ENCODE data around the gene ZKSCAN2. TPM values are rescaled to one million over a fixed set of nuclear protein-coding genes. Genes with fewer than 3 reads are reported as not detected.

ZKSCAN2 gene
- total RNA-seq, 1 donor from 2014 or later, result 25.5 TPM

GRCh38 chr16:25265968-25266367 is 8.3 kb upstream of the ZKSCAN2 start:
- Mint-ChIP-seq H3K4me3 (no peak overlapping the region), H3K27me3 (ENCODE audit: low read depth) (no peaks in the 10 kb centered on the region), H3K36me3 (ENCODE audit: low read depth) (peaks cover 28% of the 10 kb centered on the region), H3K27ac (ENCODE audit: unreplicated experiment) (peak overlapping the region; percentile 39), H3K9me3 (peaks cover 2% of the 10 kb centered on the region), H3K4me1 (no peaks in the 10 kb centered on the region)
- DNase-seq (ENCODE audit: low read depth, low spot score), result no peak
- TF ChIP-seq, protein P1, sequence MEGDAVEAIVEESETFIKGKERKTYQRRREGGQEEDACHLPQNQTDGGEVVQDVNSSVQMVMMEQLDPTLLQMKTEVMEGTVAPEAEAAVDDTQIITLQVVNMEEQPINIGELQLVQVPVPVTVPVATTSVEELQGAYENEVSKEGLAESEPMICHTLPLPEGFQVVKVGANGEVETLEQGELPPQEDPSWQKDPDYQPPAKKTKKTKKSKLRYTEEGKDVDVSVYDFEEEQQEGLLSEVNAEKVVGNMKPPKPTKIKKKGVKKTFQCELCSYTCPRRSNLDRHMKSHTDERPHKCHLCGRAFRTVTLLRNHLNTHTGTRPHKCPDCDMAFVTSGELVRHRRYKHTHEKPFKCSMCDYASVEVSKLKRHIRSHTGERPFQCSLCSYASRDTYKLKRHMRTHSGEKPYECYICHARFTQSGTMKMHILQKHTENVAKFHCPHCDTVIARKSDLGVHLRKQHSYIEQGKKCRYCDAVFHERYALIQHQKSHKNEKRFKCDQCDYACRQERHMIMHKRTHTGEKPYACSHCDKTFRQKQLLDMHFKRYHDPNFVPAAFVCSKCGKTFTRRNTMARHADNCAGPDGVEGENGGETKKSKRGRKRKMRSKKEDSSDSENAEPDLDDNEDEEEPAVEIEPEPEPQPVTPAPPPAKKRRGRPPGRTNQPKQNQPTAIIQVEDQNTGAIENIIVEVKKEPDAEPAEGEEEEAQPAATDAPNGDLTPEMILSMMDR (conservative IDR thresholded peaks at IDR 0.05), result no peak

DNA sequence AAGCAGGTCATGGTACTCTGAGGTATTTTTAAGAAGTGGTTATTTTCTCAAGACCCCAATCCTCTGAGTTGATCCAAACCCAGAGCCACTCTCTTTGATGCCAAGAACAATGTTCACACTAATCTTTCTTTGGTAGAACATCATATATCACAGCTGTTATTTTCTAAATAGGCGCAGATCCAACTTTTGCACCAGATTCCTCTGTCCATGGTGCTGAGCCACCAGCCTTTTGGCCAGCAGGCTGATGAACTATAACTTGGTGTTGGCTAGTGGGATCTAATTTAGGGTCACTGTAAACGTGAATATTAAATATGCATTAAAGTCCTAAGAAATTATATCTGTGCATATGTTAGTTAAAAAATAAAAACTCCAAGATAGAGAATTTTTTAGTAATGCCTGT is 7.0 kb upstream of the ZKSCAN2 start:
- H3K4me3 Mint-ChIP-seq, result no peak overlapping the region
- DNase-seq (ENCODE audit: low read depth, low spot score), result peak; percentile 8
- TF ChIP-seq, protein P1 (conservative IDR thresholded peaks at IDR 0.05), result no peak
- no peak overlapping the region for H3K27ac Mint-ChIP-seq (ENCODE audit: unreplicated experiment)
- H3K27me3 Mint-ChIP-seq (ENCODE audit: low read depth), result no peaks in the 10 kb centered on the region
- peaks cover 28% of the 10 kb centered on the region for H3K36me3 Mint-ChIP-seq (ENCODE audit: low read depth)
- H3K4me1 Mint-ChIP-seq, result peaks cover 9% of the 10 kb centered on the region
- peaks cover 2% of the 10 kb centered on the region for H3K9me3 Mint-ChIP-seq

- TF ChIP-seq, protein P1 (conservative IDR thresholded peaks at IDR 0.05), result no peak
- no peak for DNase-seq (ENCODE audit: low read depth, low spot score)
- H3K4me3 Mint-ChIP-seq, result peak overlapping the region; percentile 97
- H3K36me3 Mint-ChIP-seq (ENCODE audit: low read depth), result peaks cover 17% of the 10 kb centered on the region
- peaks cover 5% of the 10 kb centered on the region for H3K27me3 Mint-ChIP-seq (ENCODE audit: low read depth)
- no peaks in the 10 kb centered on the region for H3K9me3 Mint-ChIP-seq
- peaks cover 44% of the 10 kb centered on the region for H3K4me1 Mint-ChIP-seq
- H3K27ac Mint-ChIP-seq (ENCODE audit: unreplicated experiment), result no peak overlapping the region
These were observed 2.8 kb upstream of the ZKSCAN2 start for GRCh38 chr16:25260416-25260815.

DNA sequence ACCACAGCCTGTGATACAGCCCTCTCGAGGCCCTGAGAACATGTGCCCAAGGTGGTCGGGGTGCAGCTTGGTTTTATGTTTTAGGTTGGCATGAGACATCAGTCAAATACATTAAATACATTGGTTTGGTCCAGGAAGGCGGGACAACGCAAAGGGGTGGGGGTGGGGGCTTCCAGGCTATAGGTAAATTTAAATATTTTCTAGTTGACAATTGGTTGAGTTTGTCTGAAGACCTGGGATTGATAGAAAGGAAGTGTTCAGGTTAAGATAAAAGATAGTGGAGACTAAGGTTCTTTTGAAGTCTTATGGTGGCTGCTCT is 1.2 kb upstream of the ZKSCAN2 start:
- Mint-ChIP-seq H3K36me3 (ENCODE audit: low read depth) (peaks cover 9% of the 10 kb centered on the region), H3K27ac (ENCODE audit: unreplicated experiment) (peak overlapping the region; percentile 100), H3K27me3 (ENCODE audit: low read depth) (peaks cover 5% of the 10 kb centered on the region), H3K9me3 (no peaks in the 10 kb centered on the region), H3K4me3 (peak overlapping the region; percentile 97), H3K4me1 (peaks cover 48% of the 10 kb centered on the region)
- no peak for DNase-seq (ENCODE audit: low read depth, low spot score)
- TF ChIP-seq, protein P1 (conservative IDR thresholded peaks at IDR 0.05), result no peak

- H3K27ac Mint-ChIP-seq (ENCODE audit: unreplicated experiment), result peak overlapping the region; percentile 100
- H3K4me3 Mint-ChIP-seq, result peak overlapping the region; percentile 97
- H3K27me3 Mint-ChIP-seq (ENCODE audit: low read depth), result peaks cover 5% of the 10 kb centered on the region
- no peaks in the 10 kb centered on the region for H3K9me3 Mint-ChIP-seq
- peaks cover 48% of the 10 kb centered on the region for H3K4me1 Mint-ChIP-seq
- TF ChIP-seq, protein P1 (conservative IDR thresholded peaks at IDR 0.05), result no peak
- peak; percentile 84 for DNase-seq (ENCODE audit: low read depth, low spot score)
- peaks cover 9% of the 10 kb centered on the region for H3K36me3 Mint-ChIP-seq (ENCODE audit: low read depth)
These were observed 563 bp upstream of the ZKSCAN2 start for GRCh38 chr16:25257956-25258860.
